ENCODE data around the gene B4GALT1. TPM values are rescaled to one million over a fixed set of nuclear protein-coding genes. Genes with fewer than 3 reads are reported as not detected.
A peak's percentile ranks its signal among the peaks of the same experiment; 100 is the strongest.

The B4GALT1 gene
- total RNA-seq, 6 experiments from 2014 or later: 87.2 to 116 (median 106) TPM

DNA sequence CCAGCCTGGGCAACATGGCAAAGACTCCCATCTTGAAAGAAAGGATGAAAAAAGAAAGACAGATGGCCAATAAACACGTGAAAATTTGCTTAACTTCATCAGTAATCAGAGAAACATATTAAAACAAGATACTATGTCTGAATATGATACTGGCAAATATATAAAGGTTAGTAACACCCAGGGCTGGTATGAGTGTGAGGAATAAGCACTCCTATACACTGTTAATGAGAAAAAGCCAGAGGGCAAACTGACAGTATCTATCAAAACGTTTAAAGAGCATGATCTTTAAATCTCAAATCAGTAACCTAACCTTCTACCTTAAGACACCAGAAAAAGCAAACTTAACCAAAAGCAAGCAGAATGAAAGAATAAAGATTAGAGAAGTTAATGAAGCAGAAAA is 14.1 kb downstream of the B4GALT1 start:
- DNase-seq: no peak
- Mint-ChIP-seq H3K4me1 (ENCODE audit: low read depth) (peaks cover 95% of the 10 kb centered on the region), H3K4me3 (no peak overlapping the region), H3K36me3 (ENCODE audit: low read depth) (peaks cover 20% of the 10 kb centered on the region; the same call in 1 of the 2 replicates), H3K27ac (peak overlapping the region; percentile 38; the same call in 1 of the 2 replicates), H3K27me3 (ENCODE audit: insufficient read depth) (no peaks in the 10 kb centered on the region; the same call in 1 of the 2 replicates), H3K9me3 (no peaks in the 10 kb centered on the region)
- TF ChIP-seq, protein P1, sequence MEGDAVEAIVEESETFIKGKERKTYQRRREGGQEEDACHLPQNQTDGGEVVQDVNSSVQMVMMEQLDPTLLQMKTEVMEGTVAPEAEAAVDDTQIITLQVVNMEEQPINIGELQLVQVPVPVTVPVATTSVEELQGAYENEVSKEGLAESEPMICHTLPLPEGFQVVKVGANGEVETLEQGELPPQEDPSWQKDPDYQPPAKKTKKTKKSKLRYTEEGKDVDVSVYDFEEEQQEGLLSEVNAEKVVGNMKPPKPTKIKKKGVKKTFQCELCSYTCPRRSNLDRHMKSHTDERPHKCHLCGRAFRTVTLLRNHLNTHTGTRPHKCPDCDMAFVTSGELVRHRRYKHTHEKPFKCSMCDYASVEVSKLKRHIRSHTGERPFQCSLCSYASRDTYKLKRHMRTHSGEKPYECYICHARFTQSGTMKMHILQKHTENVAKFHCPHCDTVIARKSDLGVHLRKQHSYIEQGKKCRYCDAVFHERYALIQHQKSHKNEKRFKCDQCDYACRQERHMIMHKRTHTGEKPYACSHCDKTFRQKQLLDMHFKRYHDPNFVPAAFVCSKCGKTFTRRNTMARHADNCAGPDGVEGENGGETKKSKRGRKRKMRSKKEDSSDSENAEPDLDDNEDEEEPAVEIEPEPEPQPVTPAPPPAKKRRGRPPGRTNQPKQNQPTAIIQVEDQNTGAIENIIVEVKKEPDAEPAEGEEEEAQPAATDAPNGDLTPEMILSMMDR (IDR thresholded peaks at IDR 0.05): no peak

DNA sequence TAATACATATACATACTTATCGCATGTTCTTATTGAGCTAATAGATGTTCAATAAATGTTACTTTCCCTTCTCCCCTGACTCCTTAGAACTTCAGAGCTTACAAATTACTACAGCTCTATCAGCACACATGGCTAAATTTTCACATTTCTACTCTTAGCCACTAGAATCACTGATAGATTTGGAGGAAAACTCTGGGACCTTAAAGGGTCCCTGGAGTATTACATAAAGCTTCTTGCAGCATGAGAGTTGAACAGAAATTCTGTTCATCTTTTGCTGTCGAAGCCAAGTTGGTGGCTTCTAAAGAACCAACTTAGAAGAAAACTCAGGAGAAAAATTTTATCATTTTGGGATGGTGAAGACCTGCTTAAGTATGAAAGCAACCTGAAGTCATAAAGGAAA is 15.5 kb downstream of the B4GALT1 start:
- no peaks in the 10 kb centered on the region; the same call in 1 of the 2 replicates for H3K27me3 Mint-ChIP-seq (ENCODE audit: insufficient read depth)
- no peaks in the 10 kb centered on the region for H3K9me3 Mint-ChIP-seq
- peak overlapping the region; percentile 70 for H3K4me3 Mint-ChIP-seq
- H3K36me3 Mint-ChIP-seq (ENCODE audit: low read depth): peaks cover 25% of the 10 kb centered on the region; the same call in 1 of the 2 replicates
- H3K27ac Mint-ChIP-seq: peak overlapping the region; percentile 89
- TF ChIP-seq, protein P1 (IDR thresholded peaks at IDR 0.05): no peak
- H3K4me1 Mint-ChIP-seq (ENCODE audit: low read depth): peaks cover 93% of the 10 kb centered on the region
- DNase-seq: no peak

- Mint-ChIP-seq H3K27me3 (ENCODE audit: insufficient read depth) (no peaks in the 10 kb centered on the region; the same call in 1 of the 2 replicates), H3K4me1 (ENCODE audit: low read depth) (peaks cover 97% of the 10 kb centered on the region), H3K9me3 (no peaks in the 10 kb centered on the region), H3K4me3 (peak overlapping the region; percentile 70), H3K36me3 (ENCODE audit: low read depth) (peaks cover 25% of the 10 kb centered on the region; the same call in 1 of the 2 replicates), H3K27ac (peak overlapping the region; percentile 89)
- TF ChIP-seq, protein P1 (IDR thresholded peaks at IDR 0.05): no peak
- DNase-seq: peak; percentile 95
Measured at GRCh38 chr9:33151007-33151557, 16.1 kb downstream of the B4GALT1 start.

DNA sequence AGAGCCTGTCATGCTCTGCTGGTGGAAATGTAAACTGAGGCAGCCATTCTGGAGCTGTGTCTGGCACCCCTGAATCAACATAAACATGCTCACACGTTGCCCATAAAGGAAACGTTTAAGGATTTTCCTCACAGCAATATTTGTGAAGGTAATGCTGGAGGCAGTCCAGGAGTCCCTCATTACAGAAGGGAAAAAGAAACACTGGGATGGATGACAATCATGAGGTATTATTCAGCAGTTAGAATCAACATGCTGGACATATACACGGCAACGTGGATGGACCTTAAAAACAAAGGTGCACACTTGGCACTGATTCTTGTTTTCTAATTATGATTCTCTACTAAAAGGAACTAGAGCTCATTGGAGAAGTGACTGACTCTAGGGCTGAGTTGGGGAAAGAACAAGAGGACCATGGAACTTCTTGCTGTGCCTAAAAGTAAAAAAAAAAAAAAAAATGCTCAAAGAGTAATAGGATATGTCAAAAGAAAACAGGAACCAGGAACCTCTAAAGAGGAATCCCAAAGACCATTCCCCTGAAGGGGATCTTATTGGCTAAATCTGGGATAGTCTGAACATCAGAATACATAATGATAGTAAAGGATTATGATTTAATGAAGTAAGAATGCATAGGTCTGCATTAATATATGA is 18.6 kb downstream of the B4GALT1 start:
- Mint-ChIP-seq H3K4me1 (ENCODE audit: low read depth) (peaks cover 85% of the 10 kb centered on the region), H3K9me3 (no peaks in the 10 kb centered on the region), H3K27ac (peak overlapping the region; percentile 42; the same call in 1 of the 2 replicates), H3K27me3 (ENCODE audit: insufficient read depth) (no peaks in the 10 kb centered on the region; the same call in 1 of the 2 replicates), H3K4me3 (no peak overlapping the region), H3K36me3 (ENCODE audit: low read depth) (peaks cover 11% of the 10 kb centered on the region; the same call in 1 of the 2 replicates)
- no peak for DNase-seq
- TF ChIP-seq, protein P1 (IDR thresholded peaks at IDR 0.05): no peak

DNA sequence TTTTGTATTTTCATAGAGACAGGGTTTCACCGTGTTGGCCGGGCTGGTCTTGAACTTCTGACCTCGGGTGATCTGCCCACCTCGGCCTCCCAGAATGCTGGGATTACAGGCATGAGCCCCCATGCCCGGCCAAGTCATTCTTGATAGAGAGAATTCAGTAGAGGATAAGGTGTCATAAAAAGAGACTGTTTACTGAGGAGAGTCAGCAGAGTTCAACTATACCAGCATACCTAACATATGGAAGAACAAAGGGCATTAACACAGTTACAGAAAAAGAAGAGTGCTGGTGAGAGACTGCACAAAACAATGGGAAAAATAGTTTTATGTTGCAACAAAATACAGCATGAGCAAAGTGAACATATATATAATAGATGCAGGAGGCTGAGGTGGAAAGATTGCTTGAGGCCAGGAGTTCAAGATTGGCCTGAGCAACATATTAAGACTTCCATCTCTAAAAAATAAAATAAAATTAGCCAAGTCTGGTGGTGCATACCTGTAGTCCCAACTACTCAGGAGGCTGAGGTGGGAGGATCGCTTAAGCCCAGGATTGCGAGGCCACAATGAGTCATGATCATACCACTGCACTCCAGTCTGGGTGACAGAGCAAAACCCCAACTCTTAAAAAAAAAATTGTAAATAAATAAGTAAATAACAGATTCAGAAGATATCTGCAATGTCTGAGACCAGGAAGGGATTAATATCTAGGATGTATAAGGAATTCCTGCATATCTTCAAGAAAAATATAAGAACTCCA is 19.5 kb downstream of the B4GALT1 start:
- no peaks in the 10 kb centered on the region for H3K9me3 Mint-ChIP-seq
- H3K36me3 Mint-ChIP-seq (ENCODE audit: low read depth): peaks cover 5% of the 10 kb centered on the region; the same call in 1 of the 2 replicates
- peaks cover 82% of the 10 kb centered on the region for H3K4me1 Mint-ChIP-seq (ENCODE audit: low read depth)
- no peak for DNase-seq
- H3K4me3 Mint-ChIP-seq: no peak overlapping the region
- no peaks in the 10 kb centered on the region; the same call in 1 of the 2 replicates for H3K27me3 Mint-ChIP-seq (ENCODE audit: insufficient read depth)
- TF ChIP-seq, protein P1 (IDR thresholded peaks at IDR 0.05): no peak
- peak overlapping the region; percentile 48 for H3K27ac Mint-ChIP-seq
